ENCODE measurements around the gene PSTPIP1. TPM values are rescaled to one million over a fixed set of nuclear protein-coding genes. Genes with fewer than 3 reads are reported as not detected.
A peak's percentile ranks its signal among the peaks of the same experiment; 100 is the strongest.

PSTPIP1 gene
- total RNA-seq, 4 donors from 2014 or later: 2.9 to 8.9 (median 4.0) TPM

DNA sequence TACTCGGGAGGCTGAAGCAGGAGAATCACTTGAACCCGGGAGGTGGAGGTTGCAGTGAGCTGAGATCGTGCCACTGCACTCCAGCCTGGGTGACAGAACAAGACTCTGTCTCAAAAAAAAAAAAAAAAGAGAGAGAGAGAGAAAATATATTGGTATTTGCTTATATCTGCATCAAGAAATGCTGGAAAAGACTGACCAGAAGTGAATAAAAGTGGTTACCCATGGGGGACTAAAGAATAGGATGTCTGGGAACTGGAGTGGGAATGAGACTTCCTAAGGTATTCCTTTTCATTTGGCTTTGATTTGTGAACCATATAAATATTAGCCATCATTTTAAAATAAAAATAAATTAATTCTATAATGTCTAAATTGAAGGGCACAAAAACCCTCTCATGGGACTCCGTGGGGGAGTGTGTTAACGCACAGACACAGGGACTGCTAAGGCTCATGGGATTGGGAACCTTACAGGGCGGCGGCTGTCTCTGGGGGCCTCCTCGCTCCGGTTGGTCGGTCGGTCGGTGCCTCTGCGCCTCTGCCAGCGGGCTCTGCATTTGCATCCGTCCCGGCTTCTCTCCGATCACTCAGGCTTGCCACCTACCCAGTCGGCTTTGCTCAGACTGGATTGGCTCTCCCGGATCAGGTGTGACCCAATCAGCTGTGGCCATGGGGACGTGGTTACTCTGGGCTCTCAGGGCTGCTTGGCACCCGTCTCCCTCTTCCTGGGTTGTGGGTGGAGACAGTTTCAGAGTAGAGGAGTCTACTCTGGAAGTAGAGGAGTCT lies 88.6 kb downstream of the PSTPIP1 start:
- DNase-seq (ENCODE audit: low spot score in 2 of 2): peak; percentile 65 to 88
- intact Hi-C loops (cut with DNase I; ENCODE audit: low total_unique reads): no loop called here
- WGBS, 2 donors: 11 to 14% methylated on average over 20 to 21 of the region's 21 CpGs
- H3K4me3 ChIP-seq (ENCODE audit: low read depth, poor library complexity, severe bottlenecking): no peak overlapping the region
- TF ChIP-seq, protein P1, sequence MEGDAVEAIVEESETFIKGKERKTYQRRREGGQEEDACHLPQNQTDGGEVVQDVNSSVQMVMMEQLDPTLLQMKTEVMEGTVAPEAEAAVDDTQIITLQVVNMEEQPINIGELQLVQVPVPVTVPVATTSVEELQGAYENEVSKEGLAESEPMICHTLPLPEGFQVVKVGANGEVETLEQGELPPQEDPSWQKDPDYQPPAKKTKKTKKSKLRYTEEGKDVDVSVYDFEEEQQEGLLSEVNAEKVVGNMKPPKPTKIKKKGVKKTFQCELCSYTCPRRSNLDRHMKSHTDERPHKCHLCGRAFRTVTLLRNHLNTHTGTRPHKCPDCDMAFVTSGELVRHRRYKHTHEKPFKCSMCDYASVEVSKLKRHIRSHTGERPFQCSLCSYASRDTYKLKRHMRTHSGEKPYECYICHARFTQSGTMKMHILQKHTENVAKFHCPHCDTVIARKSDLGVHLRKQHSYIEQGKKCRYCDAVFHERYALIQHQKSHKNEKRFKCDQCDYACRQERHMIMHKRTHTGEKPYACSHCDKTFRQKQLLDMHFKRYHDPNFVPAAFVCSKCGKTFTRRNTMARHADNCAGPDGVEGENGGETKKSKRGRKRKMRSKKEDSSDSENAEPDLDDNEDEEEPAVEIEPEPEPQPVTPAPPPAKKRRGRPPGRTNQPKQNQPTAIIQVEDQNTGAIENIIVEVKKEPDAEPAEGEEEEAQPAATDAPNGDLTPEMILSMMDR (IDR thresholded peaks at IDR 0.05): no peak
- TF ChIP-seq POLR2A (IDR thresholded peaks at IDR 0.05): no peak

DNA sequence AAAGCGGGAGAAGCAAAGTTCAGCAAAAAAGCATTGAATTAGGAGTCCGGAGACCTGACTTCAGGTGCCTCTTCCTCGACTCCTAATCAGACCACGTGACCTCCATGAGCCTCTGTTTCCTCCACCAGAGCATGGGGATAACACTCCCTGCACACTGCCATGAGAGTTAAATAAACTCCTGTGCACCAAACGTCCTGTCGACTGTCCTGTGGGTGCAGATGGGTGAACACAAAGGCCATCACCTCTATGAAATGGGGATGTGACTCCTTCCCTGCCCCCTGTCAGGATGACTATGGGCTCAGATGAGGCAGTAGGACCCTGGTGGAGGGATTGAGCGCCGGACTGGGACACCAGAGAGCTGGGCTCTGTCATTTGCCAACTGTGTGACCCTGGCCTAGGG lies 89.5 kb downstream of the PSTPIP1 start:
- WGBS, 2 donors: 92 to 95% methylated on average over 8 of the region's 8 CpGs

DNA sequence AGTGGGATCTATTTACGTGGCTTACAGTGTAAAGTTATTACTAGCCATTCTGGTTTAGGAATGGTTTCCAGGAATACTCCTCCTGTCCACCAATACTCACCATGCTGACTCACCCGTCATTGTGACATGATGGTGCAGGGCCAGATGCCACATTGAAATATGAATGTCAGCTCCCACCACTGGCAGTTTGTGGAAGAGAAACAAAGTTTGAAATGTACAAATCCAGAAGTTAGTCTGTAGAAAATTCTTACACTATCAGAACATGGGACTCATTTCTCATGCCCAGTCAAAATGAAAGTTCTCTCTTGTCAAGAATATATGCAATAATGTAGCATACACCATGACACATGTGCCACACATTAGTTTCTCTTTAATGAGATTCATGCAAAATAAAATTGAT lies 90.4 kb downstream of the PSTPIP1 start:
- no peak for DNase-seq (ENCODE audit: low spot score in 2 of 2)
- WGBS, 2 donors: 47 to 73% methylated on average over 2 of the region's 2 CpGs
- no peak overlapping the region for H3K4me3 ChIP-seq (ENCODE audit: low read depth, poor library complexity, severe bottlenecking)
- TF ChIP-seq, protein P1 (IDR thresholded peaks at IDR 0.05): no peak
- no peak for TF ChIP-seq POLR2A (IDR thresholded peaks at IDR 0.05)
- intact Hi-C loops (cut with DNase I; ENCODE audit: low total_unique reads): no loop called here

More for the DNA sequence above, 89.5 kb downstream of the PSTPIP1 start:
- intact Hi-C loops (cut with DNase I; ENCODE audit: low total_unique reads): no loop called here
- no peak for TF ChIP-seq POLR2A (IDR thresholded peaks at IDR 0.05)
- TF ChIP-seq, protein P1 (IDR thresholded peaks at IDR 0.05): no peak
- peak; percentile 8 to 69 for DNase-seq (ENCODE audit: low spot score in 2 of 2)
- H3K4me3 ChIP-seq (ENCODE audit: low read depth, poor library complexity, severe bottlenecking): no peak overlapping the region

Other genes with a start within 250 kb of the PSTPIP1 start
- gene SCAPER, start 89.8 kb upstream of the PSTPIP1 start, total RNA-seq: 10 to 100 TPM; 23.8 to 63.2 (median 32.9) TPM
- 10 to 100 TPM; 21.4 to 29.2 (median 23.8) TPM for gene RCN2, start 63.4 kb upstream of the PSTPIP1 start, total RNA-seq
- gene TSPAN3, start 76.0 kb downstream of the PSTPIP1 start, total RNA-seq: 10 to 100 TPM; 82.7 to 92.6 (median 88.2) TPM

All from lower leg skin (tissue), 4 donors.